K562 (cell line): ENCODE data around the gene TALDO1. TPM values are rescaled to one million over a fixed set of nuclear protein-coding genes. Genes with fewer than 3 reads are reported as not detected.

ENCODE experiments used
- BDP1 ChIP-seq: IDR thresholded peaks from 3 replicates; pipeline ENCODE4 v1.6.1; 2011; ENCODE audit not compliant: insufficient read length, insufficient read depth
- CHD1 ChIP-seq: fragments of 200-600 bp; sonication (generic); IDR thresholded peaks from one replicate; pipeline ENCODE4 v1.6.1; 2012; ENCODE audit warnings: mild to moderate bottlenecking, moderate library complexity, low read length, inconsistent platforms
- DNMT1 ChIP-seq: fragments of 450-650 bp; IDR thresholded peaks from 2 replicates; pipeline ENCODE4 v1.6.1; 2016; ENCODE audit warnings: antibody characterized with exemption, mild to moderate bottlenecking
- E2F1 ChIP-seq: sonication (generic); formaldehyde crosslinking; IDR thresholded peaks from 2 replicates; pipeline ENCODE4 v1.8.1; 2023; ENCODE audit warnings: mild to moderate bottlenecking, missing genetic modification reagents, moderate library complexity
- ILK ChIP-seq: fragments of 450-650 bp; IDR thresholded peaks from 2 replicates; pipeline ENCODE4 v1.6.1; 2016; ENCODE audit warnings: missing genetic modification characterization, low read depth, mild to moderate bottlenecking, missing compliant biosample characterization, moderate library complexity, borderline replicate concordance
- NR2C1 ChIP-seq, 2 experiments: fragments of 450-650 bp; IDR thresholded peaks; 2 replicates each; pipeline ENCODE4 v1.6.1; 2017; ENCODE audit warnings: mild to moderate bottlenecking in 2 of 2, antibody characterized with exemption in 1 of 2, inconsistent platforms in 1 of 2, missing compliant biosample characterization in 1 of 2, missing genetic modification characterization in 1 of 2
- PHF21A ChIP-seq: fragments of 450-650 bp; IDR thresholded peaks from 2 replicates; pipeline ENCODE4 v1.6.1; 2017; ENCODE audit warnings: low read depth, borderline replicate concordance
- RBM14 ChIP-seq: fragments of 200-400 bp; formaldehyde crosslinking; IDR thresholded peaks from 2 replicates; pipeline ENCODE4 v1.6.1; 2018; ENCODE audit warnings: low read depth, mild to moderate bottlenecking, low read length, moderate library complexity, borderline replicate concordance; ENCODE audit not compliant: insufficient read depth
- RHOXF2B ChIP-seq: fragments of 250-450 bp; sonication (Bioruptor Pico); conservative IDR thresholded peaks from 2 replicates; pipeline ENCODE4 v1.5.1; 2021
- SMARCC2 ChIP-seq: fragments of 450-650 bp; IDR thresholded peaks from 2 replicates; pipeline ENCODE4 v1.6.1; 2017; ENCODE audit warnings: antibody characterized with exemption, moderate library complexity, mild to moderate bottlenecking, low read depth
- SREBF2 ChIP-seq: sonication (generic); formaldehyde crosslinking; IDR thresholded peaks from 2 replicates; pipeline ENCODE4 v1.4.0; 2020; ENCODE audit warnings: mild to moderate bottlenecking, missing genetic modification reagents
- ZBTB1 ChIP-seq: sonication (generic); formaldehyde crosslinking; IDR thresholded peaks from 2 replicates; pipeline ENCODE4 v1.8.1; 2023; ENCODE audit warnings: missing genetic modification reagents, low read depth, mild to moderate bottlenecking, borderline replicate concordance
- ZNF444 ChIP-seq: fragments of 250-450 bp; sonication (Bioruptor Pico); IDR thresholded peaks from 2 replicates; pipeline ENCODE4 v1.4.0; 2020; ENCODE audit warnings: mild to moderate bottlenecking, moderate library complexity
- ZNF766 ChIP-seq: fragments of 200-800 bp; sonication (Bioruptor generic); conservative IDR thresholded peaks from 2 replicates; pipeline ENCODE4 v1.6.1; 2016; ENCODE audit warnings: missing genetic modification characterization, missing compliant biosample characterization
- polyA plus RNA-seq, 8 experiments: library from polyadenylated mRNA; depleted of rRNA in 4 of 8; stranded (reverse) in 5 of 8; unstranded in 3 of 8; fragments of >200 nt; fragmentation: Nextera tagmentation in 2 of 8; fragmentation: Illumina TruSeq in 1 of 8; extraction: Ambion mirVana in 2 of 8; extraction: Trizol in 1 of 8; gene quantifications; 2 replicates each; pipeline versions ENCODE4 v1.2.1 to v1.2.3, GENCODE V29; 2011 to 2014; ENCODE audit warnings: inconsistent platforms in 1 of 8, missing spikeins in 1 of 8
- total RNA-seq, 7 experiments: library from RNA; depleted of rRNA in 6 of 7; stranded (reverse); fragments of >200 nt in 6 of 7; fragmentation: Illumina TruSeq in 2 of 7; extraction: Trizol in 2 of 7; gene quantifications; 2 replicates each; pipeline versions ENCODE4 v1.2.1 to v1.2.3, GENCODE V29; 2011 to 2021; ENCODE audit warnings: low replicate concordance in 1 of 7
- TF ChIP-seq, protein P1 (sequence below): sonication (generic); formaldehyde crosslinking; IDR thresholded peaks from 2 replicates; pipeline ENCODE4 v1.8.0; 2022; ENCODE audit warnings: mild to moderate bottlenecking, low read depth, missing genetic modification reagents
- TF ChIP-seq, protein P2 (sequence below): fragments of 450-650 bp; IDR thresholded peaks from 2 replicates; pipeline ENCODE4 v1.6.1; 2016; ENCODE audit warnings: low read depth

Gene TALDO1
- total and polyA plus RNA-seq, 9 of the 15 experiments (the other 6 are each of a cell fraction or from before 2014, with no cell fraction given), result 260 to 541 (median 441) TPM

GRCh38 chr11:727859-728748, 19.2 kb upstream of the TALDO1 start (continued):
- TF ChIP-seq ZNF766 (CRISPR knock-in tag), result no peak
- TF ChIP-seq, protein P1, sequence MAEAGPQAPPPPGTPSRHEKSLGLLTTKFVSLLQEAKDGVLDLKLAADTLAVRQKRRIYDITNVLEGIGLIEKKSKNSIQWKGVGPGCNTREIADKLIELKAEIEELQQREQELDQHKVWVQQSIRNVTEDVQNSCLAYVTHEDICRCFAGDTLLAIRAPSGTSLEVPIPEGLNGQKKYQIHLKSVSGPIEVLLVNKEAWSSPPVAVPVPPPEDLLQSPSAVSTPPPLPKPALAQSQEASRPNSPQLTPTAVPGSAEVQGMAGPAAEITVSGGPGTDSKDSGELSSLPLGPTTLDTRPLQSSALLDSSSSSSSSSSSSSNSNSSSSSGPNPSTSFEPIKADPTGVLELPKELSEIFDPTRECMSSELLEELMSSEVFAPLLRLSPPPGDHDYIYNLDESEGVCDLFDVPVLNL (CRISPR knock-in tag), result no peak
- TF ChIP-seq ZNF444 (CRISPR knock-in tag), result no peak
- no peak for TF ChIP-seq RBM14
- peak; percentile 20; the same call in 1 of the 2 replicates for TF ChIP-seq ZBTB1 (CRISPR knock-in tag)
- no peak for TF ChIP-seq E2F1 (CRISPR knock-in tag)
- no peak; the same call in 1 of the 2 replicates for TF ChIP-seq PHF21A
- TF ChIP-seq CHD1, result no peak
- no peak for TF ChIP-seq BDP1
- TF ChIP-seq SMARCC2, result no peak
- no peak for TF ChIP-seq NR2C1 (IDR thresholded peaks at IDR 0.05)
- TF ChIP-seq NR2C1 (tag; IDR thresholded peaks at IDR 0.05), result peak; percentile 8; the same call in 1 of the 2 replicates
- TF ChIP-seq DNMT1, result no peak
- no peak for TF ChIP-seq ILK (tag)
- no peak for TF ChIP-seq SREBF2
- no peak for TF ChIP-seq RHOXF2B (CRISPR knock-in tag)
- TF ChIP-seq, protein P2, sequence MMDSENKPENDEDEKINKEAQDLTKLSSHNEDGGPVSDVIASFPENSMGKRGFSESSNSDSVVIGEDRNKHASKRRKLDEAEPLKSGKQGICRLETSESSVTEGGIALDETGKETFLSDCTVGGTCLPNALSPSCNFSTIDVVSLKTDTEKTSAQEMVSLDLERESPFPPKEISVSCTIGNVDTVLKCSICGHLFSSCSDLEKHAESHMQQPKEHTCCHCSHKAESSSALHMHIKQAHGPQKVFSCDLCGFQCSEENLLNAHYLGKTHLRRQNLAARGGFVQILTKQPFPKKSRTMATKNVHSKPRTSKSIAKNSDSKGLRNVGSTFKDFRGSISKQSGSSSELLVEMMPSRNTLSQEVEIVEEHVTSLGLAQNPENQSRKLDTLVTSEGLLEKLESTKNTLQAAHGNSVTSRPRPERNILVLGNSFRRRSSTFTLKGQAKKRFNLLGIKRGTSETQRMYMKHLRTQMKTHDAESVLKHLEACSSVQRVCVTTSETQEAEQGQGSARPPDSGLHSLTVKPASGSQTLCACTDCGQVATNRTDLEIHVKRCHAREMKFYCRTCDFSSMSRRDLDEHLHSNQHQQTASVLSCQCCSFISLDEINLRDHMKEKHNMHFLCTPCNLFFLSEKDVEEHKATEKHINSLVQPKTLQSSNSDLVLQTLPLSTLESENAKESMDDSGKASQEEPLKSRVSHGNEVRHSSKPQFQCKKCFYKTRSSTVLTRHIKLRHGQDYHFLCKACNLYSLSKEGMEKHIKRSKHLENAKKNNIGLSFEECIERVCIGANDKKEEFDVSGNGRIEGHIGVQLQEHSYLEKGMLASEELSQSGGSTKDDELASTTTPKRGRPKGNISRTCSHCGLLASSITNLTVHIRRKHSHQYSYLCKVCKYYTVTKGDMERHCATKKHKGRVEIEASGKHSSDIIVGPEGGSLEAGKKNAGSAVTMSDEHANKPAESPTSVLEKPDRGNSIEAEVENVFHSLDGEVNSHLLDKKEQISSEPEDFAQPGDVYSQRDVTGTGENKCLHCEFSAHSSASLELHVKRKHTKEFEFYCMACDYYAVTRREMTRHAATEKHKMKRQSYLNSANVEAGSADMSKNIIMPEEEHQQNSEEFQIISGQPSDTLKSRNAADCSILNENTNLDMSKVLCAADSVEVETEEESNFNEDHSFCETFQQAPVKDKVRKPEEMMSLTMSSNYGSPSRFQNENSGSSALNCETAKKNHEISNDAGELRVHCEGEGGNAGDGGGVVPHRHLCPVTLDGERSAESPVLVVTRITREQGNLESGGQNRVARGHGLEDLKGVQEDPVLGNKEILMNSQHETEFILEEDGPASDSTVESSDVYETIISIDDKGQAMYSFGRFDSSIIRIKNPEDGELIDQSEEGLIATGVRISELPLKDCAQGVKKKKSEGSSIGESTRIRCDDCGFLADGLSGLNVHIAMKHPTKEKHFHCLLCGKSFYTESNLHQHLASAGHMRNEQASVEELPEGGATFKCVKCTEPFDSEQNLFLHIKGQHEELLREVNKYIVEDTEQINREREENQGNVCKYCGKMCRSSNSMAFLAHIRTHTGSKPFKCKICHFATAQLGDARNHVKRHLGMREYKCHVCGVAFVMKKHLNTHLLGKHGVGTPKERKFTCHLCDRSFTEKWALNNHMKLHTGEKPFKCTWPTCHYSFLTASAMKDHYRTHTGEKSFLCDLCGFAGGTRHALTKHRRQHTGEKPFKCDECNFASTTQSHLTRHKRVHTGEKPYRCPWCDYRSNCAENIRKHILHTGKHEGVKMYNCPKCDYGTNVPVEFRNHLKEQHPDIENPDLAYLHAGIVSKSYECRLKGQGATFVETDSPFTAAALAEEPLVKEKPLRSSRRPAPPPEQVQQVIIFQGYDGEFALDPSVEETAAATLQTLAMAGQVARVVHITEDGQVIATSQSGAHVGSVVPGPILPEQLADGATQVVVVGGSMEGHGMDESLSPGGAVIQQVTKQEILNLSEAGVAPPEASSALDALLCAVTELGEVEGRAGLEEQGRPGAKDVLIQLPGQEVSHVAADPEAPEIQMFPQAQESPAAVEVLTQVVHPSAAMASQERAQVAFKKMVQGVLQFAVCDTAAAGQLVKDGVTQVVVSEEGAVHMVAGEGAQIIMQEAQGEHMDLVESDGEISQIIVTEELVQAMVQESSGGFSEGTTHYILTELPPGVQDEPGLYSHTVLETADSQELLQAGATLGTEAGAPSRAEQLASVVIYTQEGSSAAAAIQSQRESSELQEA, result no peak
